Measurements from ENCODE around the gene DDX20.
A peak's percentile ranks its signal among the peaks of the same experiment; 100 is the strongest.
"Not testable (repeated sequence)": the region's sequence is repeated elsewhere in the genome, so short reads cannot be mapped to it uniquely, and the experiment has no call there.

DDX20 gene

DNA sequence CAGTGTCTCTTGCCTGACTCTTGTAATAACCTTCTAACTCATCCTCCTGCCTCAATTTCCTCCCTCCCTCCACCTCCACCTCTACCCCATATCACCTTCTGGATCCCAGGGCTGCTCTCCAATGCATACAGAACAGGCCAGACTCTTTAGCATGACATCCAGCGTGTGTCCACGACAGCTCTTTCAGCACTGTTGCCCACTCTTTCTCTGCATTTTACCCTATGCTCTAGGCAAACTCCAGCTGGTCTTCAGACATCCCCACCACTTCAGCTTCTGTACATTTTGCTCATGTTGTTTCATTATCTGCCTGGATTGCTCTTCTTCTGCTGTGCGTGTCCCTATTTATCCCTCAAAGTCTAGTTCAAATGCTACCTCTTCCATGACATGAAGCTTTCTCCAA lies 21.3 kb upstream of the DDX20 start:
- DNase-seq: no peak

DNA sequence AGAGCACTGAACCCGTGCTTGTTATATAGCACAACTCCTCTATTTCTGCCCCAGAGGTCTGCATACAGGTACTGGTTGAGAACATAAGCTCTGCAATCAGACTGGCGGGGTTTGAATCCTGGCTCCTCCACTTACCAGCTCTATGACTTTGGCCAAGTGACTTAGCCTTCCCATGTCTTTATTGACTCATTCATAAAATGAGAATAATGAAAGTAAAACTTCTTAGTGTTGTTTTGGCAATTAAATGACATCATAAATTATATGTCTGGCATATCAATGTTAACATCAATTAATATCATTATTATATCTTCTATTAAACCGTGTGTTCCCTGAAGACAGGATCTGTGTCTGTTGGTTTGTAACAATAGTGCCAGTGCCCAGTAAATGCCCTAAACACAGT lies 20.8 kb upstream of the DDX20 start:
- no peak for DNase-seq

- DNase-seq: peak; percentile 64
Measured at GRCh38 chr1:111735321-111735720, 20.4 kb upstream of the DDX20 start.

GRCh38 chr1:111735858-111736544 lies 19.7 kb upstream of the DDX20 start:
- DNase-seq: peak; percentile 41

DNA sequence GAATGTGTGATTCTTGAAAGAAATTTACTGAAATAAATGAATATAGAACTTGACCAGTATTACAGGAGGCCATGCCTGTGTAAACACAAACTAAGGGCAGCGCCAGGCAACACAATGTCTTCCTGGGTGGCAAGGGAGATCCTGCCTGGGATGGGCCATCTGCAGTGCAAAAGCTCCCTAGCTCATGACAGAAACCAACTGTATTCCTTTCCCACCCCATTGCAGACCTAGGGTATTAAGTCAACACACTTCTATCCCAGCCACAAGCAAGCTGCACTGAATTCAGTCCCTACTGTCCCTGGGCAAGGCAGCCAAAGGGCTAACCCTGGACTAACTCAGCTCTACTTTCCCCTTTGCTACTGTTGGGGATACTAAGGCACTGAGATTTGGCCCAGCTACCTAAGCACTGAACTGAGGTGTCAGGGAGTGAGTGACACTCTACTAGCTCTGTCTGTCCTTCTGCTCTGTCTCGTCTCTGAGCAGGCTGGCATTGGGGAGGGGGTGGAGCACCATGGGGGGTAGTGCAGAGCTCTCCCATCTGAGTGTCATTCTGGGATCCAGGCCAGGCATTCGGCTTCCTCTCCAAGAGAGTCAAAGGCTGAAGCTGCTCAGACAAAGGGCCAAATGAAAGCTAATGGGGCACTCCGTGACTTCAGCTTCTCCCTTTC lies 19.0 kb upstream of the DDX20 start:
- DNase-seq: peak; percentile 60

- peak; percentile 34 for DNase-seq
Measured at GRCh38 chr1:111737216-111738132, 18.2 kb upstream of the DDX20 start.

DNA sequence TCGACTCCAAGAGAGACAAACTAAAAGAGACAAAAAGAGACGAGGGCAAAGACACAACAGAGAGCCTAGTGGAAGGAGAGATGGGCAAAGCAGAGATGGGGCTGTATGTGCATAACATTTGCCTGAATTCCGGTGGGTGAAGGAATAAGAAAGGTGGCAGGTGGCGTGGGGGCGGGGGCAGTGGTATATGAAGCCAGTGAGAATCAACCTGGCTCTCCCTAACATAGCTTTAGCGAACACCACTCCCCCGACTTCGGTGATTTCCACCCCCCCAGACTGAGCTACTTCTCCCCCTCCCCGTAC lies 17.6 kb upstream of the DDX20 start:
- no peak for DNase-seq

DNA sequence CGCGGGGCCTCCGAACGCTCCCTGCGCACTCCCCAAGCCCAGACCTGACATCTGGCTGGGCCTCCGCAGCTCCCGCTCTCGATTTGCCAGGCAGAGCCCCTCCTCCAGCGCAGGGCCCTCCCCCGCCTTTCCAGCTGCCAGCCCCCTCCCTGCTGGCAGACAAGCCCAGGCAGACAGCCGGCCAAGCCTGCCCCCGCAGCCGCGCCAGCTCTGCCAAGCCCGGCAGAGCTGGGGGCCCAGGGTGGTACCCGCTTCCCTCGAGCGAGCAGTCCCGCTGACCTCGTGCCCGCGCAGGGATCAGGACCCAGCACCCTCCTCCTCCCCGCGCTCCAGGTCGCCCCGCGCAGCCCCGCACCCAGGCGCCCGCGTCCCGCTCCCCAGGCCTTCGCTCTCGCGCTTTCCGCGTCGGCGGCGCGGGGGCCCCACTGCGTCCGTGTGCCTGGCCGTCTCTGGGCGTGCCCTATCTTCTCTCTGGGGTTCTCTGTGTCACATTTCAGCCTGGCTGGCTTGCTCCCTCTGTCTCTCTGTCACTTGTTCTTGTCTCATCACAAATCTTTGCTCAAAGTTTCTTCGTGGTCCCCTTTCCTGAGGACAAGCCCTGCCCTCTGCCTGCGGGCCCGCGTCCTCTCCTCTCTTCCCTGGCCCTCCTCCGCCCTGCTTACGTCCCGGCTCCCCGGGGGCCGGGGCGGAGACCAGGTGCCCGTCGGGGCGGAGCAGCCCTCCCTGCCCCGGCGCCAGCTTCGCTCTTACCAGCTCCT lies 17.1 kb upstream of the DDX20 start:
- no peak for DNase-seq

- peak; percentile 79 for DNase-seq
Measured at GRCh38 chr1:111739194-111739924, 16.3 kb upstream of the DDX20 start, which contains the start of gene INKA2. Gene INKA2, minus strand, starts transcription at chr1:111739395. Its CDS starts 153 bp downstream, at chr1:111739242.

- DNase-seq: peak; percentile 57
Measured at GRCh38 chr1:111739925-111740765, 15.6 kb upstream of the DDX20 start.

GRCh38 chr1:111742292-111742691 lies 13.4 kb upstream of the DDX20 start:
- not testable (repeated sequence) for DNase-seq

GRCh38 chr1:111742938-111743549 lies 12.7 kb upstream of the DDX20 start:
- DNase-seq: peak; percentile 48

DNA sequence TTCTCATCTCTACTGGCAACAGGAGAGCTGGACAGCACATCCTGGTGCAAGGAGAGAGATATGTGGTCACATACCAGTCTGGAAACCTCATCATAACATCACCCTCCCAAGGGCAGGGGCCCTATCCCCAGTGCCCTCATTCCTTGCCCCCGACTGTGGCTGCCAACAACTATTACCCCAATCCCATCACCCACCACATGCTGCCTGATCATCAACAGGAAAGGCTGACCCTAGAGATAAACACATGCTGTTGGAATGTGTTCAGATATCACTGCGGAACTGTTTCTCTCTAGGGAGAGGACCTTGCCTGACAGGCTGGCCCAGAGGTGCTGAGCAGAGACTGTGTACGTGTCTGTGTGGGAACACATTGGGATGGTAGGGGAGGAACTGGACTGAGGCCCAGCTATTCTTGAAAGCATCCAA lies 12.0 kb upstream of the DDX20 start:
- peak; percentile 56 for DNase-seq

DNA sequence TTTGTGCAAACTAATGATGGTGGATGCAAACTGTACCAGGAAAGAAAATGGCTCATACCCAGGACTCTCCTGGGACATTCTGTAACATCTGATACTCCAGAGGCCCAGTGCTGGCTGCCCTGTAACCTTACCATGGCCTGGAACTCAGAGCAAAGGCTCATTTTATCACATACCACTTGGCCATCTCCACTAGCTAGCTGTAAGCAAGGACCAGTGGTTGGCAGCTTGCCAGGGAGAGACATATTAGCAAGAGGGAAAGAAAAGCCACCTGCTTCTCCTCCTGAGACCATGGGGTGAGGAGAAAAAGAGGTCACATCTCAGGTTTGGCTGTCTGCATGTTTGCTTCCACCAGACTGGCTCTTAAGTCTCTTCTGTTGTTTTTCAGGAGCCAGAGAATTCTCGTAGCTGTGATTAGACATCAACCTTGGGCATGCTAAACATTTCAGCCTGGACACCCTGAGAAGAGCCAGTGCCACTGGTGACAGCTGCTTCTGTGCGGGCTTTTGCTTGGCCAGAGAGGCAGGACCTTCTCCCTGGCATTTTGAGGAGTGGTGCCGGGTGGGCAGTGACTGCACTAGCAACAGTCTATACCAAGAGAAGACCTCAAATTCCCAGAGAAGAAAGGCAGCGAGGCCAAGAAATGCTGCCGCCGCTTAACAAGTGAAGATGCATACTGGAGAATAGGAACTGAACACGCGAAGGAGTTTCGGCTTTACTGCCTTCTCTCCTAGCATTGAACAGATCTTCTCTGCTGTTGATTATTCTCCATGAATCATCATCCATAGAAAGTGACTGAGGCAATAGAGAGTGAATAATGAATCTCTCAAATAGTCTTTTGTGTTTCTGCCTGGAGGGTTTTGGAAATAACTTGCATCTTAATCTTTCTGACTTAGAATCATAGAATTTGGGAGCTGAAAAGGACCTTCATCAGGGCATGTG lies 9.8 kb upstream of the DDX20 start:
- no peak for DNase-seq

DNA sequence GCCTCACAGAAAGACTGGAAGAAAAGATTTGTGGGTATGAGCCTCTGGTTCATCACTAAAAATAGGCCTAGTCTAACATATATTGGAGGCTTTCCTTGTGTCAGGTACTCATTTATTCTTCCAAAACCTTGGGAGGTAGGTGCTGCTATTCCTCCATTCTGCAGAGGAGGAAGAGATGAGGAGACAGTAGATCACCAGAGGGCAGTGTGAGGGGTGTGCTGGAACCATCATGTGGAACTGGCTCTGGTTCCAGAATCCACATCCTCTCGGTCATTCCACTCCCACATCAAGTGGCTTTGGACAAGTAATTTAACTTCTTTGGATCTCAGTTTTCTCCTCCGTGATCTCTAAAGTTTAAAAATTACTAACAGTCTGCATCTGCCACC lies 9.1 kb upstream of the DDX20 start:
- no peak for DNase-seq

GRCh38 chr1:111747282-111747734 lies 8.4 kb upstream of the DDX20 start:
- peak; percentile 72 for DNase-seq

DNA sequence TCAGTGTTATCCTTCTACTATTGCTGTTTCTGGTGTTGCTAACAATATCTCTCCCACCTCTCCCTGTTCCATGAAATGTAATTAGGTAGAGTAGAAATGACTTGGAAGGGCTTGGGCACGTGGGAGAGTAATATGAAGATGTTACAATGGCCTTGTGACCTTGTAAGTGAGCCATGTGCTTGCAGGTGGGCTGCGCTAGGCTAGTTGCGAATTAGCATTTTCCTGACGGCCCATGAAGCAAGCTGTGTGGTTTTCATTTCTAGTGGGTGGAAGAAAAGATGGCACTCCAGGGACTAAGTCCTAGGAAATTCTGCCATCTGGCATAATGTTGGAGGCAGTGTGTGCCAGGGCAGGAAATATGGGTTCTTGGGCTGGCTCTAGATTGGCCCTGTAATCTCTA lies 7.8 kb upstream of the DDX20 start:
- DNase-seq: no peak

DNA sequence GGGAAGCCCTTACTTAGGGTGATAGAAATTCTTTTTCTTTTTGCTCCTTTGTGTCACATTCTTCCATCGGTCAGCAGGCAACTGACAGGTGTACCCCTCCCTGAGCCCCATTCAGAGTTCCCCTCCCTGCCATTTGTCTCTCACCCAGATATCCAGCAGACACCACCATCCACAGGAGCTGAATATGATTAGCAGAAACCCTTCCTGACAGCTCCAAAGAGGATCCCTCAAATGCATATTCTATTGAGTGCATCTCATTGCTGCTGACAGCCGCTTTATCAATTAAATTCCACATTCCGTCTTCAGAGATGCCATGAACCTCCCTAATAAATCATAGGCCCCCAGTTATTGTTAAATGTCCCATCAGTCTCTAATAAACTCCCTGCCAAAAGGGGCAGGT lies 6.1 kb upstream of the DDX20 start:
- DNase-seq: no peak

GRCh38 chr1:111750856-111751255 lies 4.8 kb upstream of the DDX20 start:
- DNase-seq: no peak

Data from fibroblast of upper back skin (primary cell).